ENCODE data around the gene HNRNPD. TPM values are rescaled to one million over a fixed set of nuclear protein-coding genes. Genes with fewer than 3 reads are reported as not detected.

The HNRNPD gene
- total RNA-seq, 4 donors from 2014 or later, result 53.9 to 85.6 (median 69.0) TPM

GRCh38 chr4:82380344-82380743 lies 6.6 kb upstream of the HNRNPD start:
- no peak overlapping the region for H3K4me3 ChIP-seq
- DNase-seq (ENCODE audit: extremely low spot score), result no peak
- TF ChIP-seq POLR2A (IDR thresholded peaks at IDR 0.05; ENCODE audit: low read depth) (no peak), POLR2AphosphoS5 (IDR thresholded peaks at IDR 0.05) (no peak), EP300 (IDR thresholded peaks at IDR 0.05) (no peak)
- TF ChIP-seq, protein P1, sequence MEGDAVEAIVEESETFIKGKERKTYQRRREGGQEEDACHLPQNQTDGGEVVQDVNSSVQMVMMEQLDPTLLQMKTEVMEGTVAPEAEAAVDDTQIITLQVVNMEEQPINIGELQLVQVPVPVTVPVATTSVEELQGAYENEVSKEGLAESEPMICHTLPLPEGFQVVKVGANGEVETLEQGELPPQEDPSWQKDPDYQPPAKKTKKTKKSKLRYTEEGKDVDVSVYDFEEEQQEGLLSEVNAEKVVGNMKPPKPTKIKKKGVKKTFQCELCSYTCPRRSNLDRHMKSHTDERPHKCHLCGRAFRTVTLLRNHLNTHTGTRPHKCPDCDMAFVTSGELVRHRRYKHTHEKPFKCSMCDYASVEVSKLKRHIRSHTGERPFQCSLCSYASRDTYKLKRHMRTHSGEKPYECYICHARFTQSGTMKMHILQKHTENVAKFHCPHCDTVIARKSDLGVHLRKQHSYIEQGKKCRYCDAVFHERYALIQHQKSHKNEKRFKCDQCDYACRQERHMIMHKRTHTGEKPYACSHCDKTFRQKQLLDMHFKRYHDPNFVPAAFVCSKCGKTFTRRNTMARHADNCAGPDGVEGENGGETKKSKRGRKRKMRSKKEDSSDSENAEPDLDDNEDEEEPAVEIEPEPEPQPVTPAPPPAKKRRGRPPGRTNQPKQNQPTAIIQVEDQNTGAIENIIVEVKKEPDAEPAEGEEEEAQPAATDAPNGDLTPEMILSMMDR (IDR thresholded peaks at IDR 0.05), result no peak
- intact Hi-C loops (cut with DNase I), result no loop called here
- H3K9me3 ChIP-seq, result no peaks in the 10 kb centered on the region
- H3K36me3 ChIP-seq, result peaks cover 0 to 7% (median 1%) of the 10 kb centered on the region in 4 donors
- H3K27me3 ChIP-seq, result no peaks in the 10 kb centered on the region
- 74% methylated on average over 9 of the region's 9 CpGs for WGBS
- H3K27ac ChIP-seq (replicated peaks in 1 of 4), result no peak overlapping the region
- peaks cover 15 to 24% (median 21%) of the 10 kb centered on the region in 4 donors for H3K4me1 ChIP-seq

DNA sequence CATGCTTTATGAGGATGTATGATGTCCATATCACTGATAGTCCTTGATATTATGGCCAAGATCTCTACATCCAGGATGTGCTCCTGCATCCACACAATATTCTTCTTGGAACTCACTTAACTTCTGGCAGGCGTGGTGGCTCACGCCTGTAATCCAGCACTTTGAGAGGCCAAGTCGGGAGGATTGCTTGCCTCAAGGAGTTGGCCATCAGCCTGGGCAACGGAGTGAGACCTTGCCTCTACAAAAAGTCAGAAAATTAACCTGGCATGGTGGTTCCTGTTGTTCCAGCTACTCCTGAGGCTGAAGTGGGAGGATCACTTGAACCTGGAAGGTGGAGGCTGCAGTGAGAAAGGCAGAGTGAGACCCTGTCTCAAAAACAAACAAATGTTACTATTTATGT lies 2.3 kb upstream of the HNRNPD start:
- H3K4me3 ChIP-seq, result no peak overlapping the region
- 92% methylated on average over 4 of the region's 4 CpGs for WGBS
- H3K27ac ChIP-seq (replicated peaks in 1 of 4), result no peak overlapping the region
- no peaks in the 10 kb centered on the region for H3K27me3 ChIP-seq
- no peak for DNase-seq (ENCODE audit: extremely low spot score)
- H3K36me3 ChIP-seq, result peaks cover 0 to 7% (median 1%) of the 10 kb centered on the region in 4 donors
- intact Hi-C loops (cut with DNase I), result no loop called here
- peaks cover 11 to 42% (median 37%) of the 10 kb centered on the region in 4 donors for H3K4me1 ChIP-seq
- no peaks in the 10 kb centered on the region for H3K9me3 ChIP-seq
- TF ChIP-seq POLR2A (IDR thresholded peaks at IDR 0.05; ENCODE audit: low read depth) (no peak), EP300 (IDR thresholded peaks at IDR 0.05) (no peak), POLR2AphosphoS5 (IDR thresholded peaks at IDR 0.05) (no peak)
- TF ChIP-seq, protein P1 (IDR thresholded peaks at IDR 0.05), result no peak

DNA sequence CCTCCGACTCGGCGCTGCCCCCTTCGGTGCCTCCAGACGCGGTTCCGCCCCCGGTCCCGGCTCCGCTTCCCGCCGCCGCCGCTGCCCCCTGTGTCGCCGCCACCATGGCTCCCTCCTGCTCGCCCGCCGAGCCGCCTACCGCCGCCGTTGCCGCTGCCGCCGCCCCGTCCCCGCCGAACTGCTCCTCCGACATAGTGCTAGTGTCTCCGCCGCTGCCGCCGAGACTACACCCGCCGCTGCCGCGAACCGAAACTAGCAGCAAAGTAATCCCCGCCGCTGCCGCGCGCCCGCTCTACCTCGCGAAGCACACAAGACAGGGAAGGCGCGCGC lies 340 bp downstream of the HNRNPD start:
- peak; percentile 93 for DNase-seq (ENCODE audit: extremely low spot score)
- H3K9me3 ChIP-seq, result no peaks in the 10 kb centered on the region
- peak overlapping the region; percentile 84 to 96 (median 94) for H3K4me3 ChIP-seq
- TF ChIP-seq POLR2AphosphoS5 (IDR thresholded peaks at IDR 0.05), result no peak
- no peak for TF ChIP-seq POLR2A (IDR thresholded peaks at IDR 0.05; ENCODE audit: low read depth)
- TF ChIP-seq, protein P1 (IDR thresholded peaks at IDR 0.05), result no peak
- intact Hi-C loops (cut with DNase I), result loop anchor here (5.0 kb wide), 3 partner anchors 91 to 639 kb away; partner anchors contain the start of gene LIN54
- peaks cover 30 to 69% (median 64%) of the 10 kb centered on the region in 4 donors for H3K4me1 ChIP-seq
- H3K27me3 ChIP-seq, result no peaks in the 10 kb centered on the region
- peaks cover 0 to 6% (median 5%) of the 10 kb centered on the region in 4 donors for H3K36me3 ChIP-seq
- H3K27ac ChIP-seq (replicated peaks in 1 of 4), result peak overlapping the region; percentile 99 to 100 (median 100)
- WGBS, result 0% methylated on average over 26 of the region's 50 CpGs

DNA sequence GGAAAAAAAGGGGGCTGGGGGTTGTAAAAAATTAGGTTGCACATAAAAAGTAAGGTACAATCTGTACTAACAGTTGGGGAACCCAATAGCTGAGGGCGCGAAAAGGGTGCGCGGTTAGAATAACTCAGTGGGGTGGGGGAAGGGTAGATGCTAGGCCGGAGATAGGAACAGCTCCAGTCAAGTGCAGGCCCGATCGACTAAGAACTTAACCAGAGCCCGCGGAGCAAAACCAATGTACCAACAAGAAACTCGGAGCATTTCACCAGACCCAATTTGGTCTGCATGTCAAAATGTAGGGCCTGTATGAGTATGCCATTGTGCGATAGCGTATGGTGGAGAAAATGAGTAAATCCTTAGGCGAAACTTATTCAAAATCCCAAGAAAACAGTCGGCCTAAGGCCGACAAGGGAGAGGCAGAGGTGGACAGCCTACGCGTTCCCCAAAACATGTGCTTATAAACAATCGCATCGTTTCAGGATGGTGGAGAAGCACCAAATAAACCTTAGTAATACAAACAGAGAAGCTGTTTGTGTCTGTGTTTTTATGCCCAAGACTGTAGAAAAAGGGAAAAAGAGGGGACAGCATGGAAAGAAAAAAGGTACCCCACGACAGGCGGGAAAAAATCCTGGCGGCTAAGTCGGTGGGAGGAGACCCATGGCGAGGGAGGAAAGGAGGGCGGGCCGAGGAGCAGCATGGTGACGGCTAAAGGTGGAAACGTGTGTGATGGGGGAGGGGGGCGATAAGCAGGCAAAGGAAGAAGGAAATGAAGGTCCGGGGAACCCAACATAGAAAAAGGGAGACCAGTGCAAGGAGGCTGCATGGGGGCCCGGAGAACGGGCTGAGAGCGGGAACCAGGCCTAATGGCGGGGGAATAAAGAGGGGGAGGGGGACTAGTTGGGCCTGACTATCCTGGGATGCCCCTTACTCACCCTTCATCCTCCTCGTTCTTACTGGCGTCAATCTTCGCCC lies 990 bp downstream of the HNRNPD start:
- intact Hi-C loops (cut with DNase I), result loop anchor here (5.0 kb wide), 3 partner anchors 90 to 640 kb away; partner anchors contain the start of gene LIN54
- under 1% methylated on average over 37 of the region's 37 CpGs for WGBS
- H3K4me1 ChIP-seq, result peaks cover 37 to 70% (median 66%) of the 10 kb centered on the region in 4 donors

More for the DNA sequence above, 990 bp downstream of the HNRNPD start:
- DNase-seq (ENCODE audit: extremely low spot score), result no peak
- Histone ChIP-seq H3K36me3 (peaks cover 0 to 11% (median 7%) of the 10 kb centered on the region in 4 donors), H3K4me3 (peak overlapping the region; percentile 84 to 96 (median 94)), H3K27me3 (no peaks in the 10 kb centered on the region), H3K9me3 (no peaks in the 10 kb centered on the region), H3K27ac (replicated peaks in 1 of 4) (peak overlapping the region; percentile 99 to 100 (median 100))
- TF ChIP-seq, protein P1 (IDR thresholded peaks at IDR 0.05), result no peak
- TF ChIP-seq POLR2AphosphoS5 (IDR thresholded peaks at IDR 0.05), result peak in 1 of 2 donors; percentile 56
- TF ChIP-seq POLR2A (IDR thresholded peaks at IDR 0.05; ENCODE audit: low read depth), result no peak

Measured in esophagus muscularis mucosa (tissue), 4 donors.